PC-3 (cell line): Measurements from ENCODE around the gene P2RY14.

Experiments used
- CTCF ChIP-seq: fragments of 300-600 bp; sonication (generic); conservative IDR thresholded peaks from 2 replicates; pipeline ENCODE4 v1.5.1; 2017; ENCODE audit warnings: antibody characterized with exemption, low read depth, mild to moderate bottlenecking, low read length
- EZH2 ChIP-seq: fragments of 300-600 bp; sonication (generic); IDR thresholded peaks from one replicate; pipeline ENCODE4 v1.6.1; 2017; ENCODE audit warnings: antibody characterized with exemption, mild to moderate bottlenecking, low read length; ENCODE audit not compliant: unreplicated experiment
- EZH2phosphoT487 ChIP-seq: fragments of 300-600 bp; sonication (generic); IDR thresholded peaks from 2 replicates; pipeline ENCODE4 v1.6.1; 2018; ENCODE audit warnings: mild to moderate bottlenecking, antibody characterized with exemption, low read length, borderline replicate concordance

- TF ChIP-seq CTCF (no peak), EZH2phosphoT487 (no peak), EZH2 (no peak)
Observed at GRCh38 chr3:151289445-151289844, 11.1 kb upstream of the P2RY14 start.
